AG10803 (cell line): ENCODE results near the gene TPGS1.

Source experiments
- DNase-seq: peaks from one replicate; pipeline ENCODE4 v3.0.0; 2010; ENCODE audit warnings: low read depth
- H3K4me3 ChIP-seq: 2 replicates; pipeline ENCODE4 v1.5.1; 2011; ENCODE audit warnings: mild to moderate bottlenecking, low read length, control low read depth
- CTCF ChIP-seq: conservative IDR thresholded peaks from 2 replicates; pipeline ENCODE4 v1.5.1; 2011; ENCODE audit warnings: mild to moderate bottlenecking, low read length, control low read depth, inconsistent platforms

Gene TPGS1

GRCh38 chr19:494171-495080 lies 12.9 kb upstream of the TPGS1 start:
- H3K4me3 ChIP-seq: no peak overlapping the region
- TF ChIP-seq CTCF: no peak
- DNase-seq: no peak

- DNase-seq: no peak
- no peak for TF ChIP-seq CTCF
- H3K4me3 ChIP-seq: no peak overlapping the region
Observed at GRCh38 chr19:495081-495401, 12.3 kb upstream of the TPGS1 start.

- peak; percentile 19 for DNase-seq
- no peak overlapping the region for H3K4me3 ChIP-seq
- TF ChIP-seq CTCF: peak; percentile 50
Observed at GRCh38 chr19:495402-496111, 11.7 kb upstream of the TPGS1 start.

DNA sequence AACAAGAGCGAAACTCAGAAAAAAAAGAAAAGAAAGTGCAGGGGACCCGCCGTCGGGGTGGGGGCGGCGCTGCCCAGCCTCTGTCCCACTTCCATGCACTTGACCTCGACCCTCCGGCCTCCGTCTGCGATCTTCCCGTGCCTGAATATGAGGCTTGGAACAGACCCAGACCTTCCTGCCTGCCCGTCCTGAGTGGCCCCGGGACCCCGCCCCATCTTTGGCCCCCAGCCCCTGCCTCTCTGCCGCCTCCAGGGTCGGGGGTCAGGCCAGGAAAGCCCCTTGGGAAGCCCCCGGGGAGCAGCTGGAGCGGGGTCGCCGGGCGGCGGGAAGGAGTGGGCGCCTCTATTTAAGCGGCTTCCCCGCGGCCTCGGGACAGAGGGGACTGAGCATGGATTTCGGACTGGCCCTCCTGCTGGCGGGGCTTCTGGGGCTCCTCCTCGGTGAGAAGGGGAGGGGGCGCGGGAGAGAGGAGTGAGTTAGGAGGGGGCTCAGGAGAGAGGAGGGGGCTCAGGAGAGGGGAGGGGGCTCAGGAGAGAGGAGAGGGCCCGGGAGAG lies 11.1 kb upstream of the TPGS1 start, which contains the start of gene MADCAM1:
TSS of gene MADCAM1 (plus strand) at position 375 of the 554 bp plus-strand sequence. CDS start at position 389, 14 bp downstream.
- H3K4me3 ChIP-seq: no peak within 1 kb of the TSS
- no peak for TF ChIP-seq CTCF
- DNase-seq: no peak

GRCh38 chr19:496986-497385 lies 10.3 kb upstream of the TPGS1 start:
- no peak for DNase-seq
- TF ChIP-seq CTCF: no peak

DNA sequence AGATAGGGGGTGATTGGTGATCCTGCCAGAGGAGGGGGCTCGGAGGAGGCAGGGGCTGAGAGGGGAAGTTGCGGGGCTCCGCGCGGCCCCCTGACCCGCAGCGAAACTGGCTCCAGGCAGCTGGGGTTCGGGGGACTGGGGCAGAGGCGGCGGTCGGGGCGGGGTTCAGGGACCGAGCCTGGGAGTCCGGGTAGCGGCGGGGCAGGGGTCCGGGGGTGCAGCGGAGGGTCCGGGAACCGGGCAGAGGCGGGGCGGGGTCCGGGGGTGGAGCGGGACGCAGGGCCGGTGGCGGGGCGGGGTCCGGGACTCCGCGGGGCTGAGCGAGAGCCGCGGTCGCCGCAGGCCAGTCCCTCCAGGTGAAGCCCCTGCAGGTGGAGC lies 9.8 kb upstream of the TPGS1 start:
- H3K4me3 ChIP-seq: no peak overlapping the region
- DNase-seq: no peak
- TF ChIP-seq CTCF: no peak

More at GRCh38 chr19:496986-497385, 10.3 kb upstream of the TPGS1 start:
- no peak overlapping the region for H3K4me3 ChIP-seq
